Measurements from ENCODE around the gene GSK3A.

DNA sequence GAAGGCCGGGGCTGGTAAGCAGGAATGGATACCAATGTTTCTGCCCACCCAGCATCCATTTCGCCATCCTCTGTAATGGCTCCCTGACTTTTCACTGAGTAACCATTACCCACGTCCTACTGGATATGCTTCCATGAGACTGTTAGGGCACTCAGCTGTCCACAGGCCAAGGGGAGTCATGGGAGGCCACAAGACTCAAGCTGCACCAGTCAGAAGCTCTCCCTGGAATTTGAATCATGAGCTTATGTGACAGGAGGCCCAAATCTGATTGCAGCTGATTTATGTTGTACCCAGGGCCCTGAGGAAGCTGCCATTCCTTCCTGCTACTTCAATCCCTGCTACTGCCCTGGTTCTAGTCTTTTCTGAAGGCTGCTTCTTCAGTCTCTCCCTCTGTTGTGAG lies 53.3 kb downstream of the GSK3A start:
- TF ChIP-seq GATA2 (IDR thresholded peaks at IDR 0.05; ENCODE audit: low read depth, low read length) (no peak), GATA3 (IDR thresholded peaks at IDR 0.05; ENCODE audit: low read depth, low read length) (no peak)

Measured in SH-SY5Y (cell line).